GM08714 (cell line): ENCODE results near the gene GMCL2.

Source experiments
- H3K4me3 ChIP-seq: fragments of 200-500 bp; sonication (Bioruptor generic); 2 replicates; pipeline ENCODE4 v1.5.1; 2014; ENCODE audit warnings: mild to moderate bottlenecking, low read length, inconsistent platforms
- ZNF274 ChIP-seq: IDR thresholded peaks from 2 replicates; pipeline ENCODE4 v1.6.1; 2012; ENCODE audit warnings: mild to moderate bottlenecking, low read depth, low read length

Gene GMCL2

DNA sequence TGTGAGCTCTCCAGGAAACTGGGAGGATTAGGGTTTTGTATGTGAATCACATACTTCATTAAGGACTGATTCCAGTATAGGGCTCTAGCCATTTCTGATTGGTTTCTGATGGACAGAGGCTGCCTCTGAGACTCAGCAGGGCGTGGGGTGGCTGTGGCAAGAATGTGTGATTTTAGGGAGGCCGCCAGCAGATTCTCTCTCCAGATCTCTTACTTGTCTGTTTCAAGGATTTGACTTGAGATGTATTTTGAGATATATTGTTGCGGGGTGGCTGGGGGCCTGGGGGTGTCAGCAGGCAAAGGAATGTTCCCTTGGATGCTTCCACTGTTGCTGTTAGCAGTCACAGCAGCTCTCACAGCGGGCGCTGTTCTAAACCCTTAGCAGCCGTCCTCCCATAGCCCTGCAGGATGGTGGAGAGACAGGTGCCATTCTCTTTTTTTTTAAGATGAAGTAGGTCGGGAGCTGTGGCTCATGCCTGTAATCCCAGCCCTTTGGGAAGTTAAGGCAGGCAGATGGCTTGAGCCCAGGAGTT is 9.2 kb upstream of the GMCL2 start:
- TF ChIP-seq ZNF274, result no peak
- H3K4me3 ChIP-seq, result no peak overlapping the region

DNA sequence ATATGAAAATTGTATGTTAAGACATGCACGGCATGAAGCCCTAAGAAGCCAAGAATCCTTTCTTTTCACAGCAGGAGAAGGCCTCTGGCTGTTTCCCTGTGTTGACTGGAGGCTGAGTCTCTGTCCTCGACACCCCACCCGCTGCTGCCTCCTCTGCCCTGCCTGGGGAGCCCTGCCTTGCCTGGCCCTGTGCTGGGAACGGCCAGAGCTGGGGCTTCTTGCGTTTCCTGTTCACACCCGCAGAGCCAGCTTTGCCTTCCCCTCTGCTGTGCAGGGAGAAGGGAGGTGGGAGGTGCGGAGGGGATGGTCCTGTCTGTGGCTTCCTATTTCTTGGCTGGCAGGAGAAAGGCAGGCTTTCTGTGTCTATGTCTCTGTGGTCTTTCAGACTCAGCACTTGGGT is 6.9 kb upstream of the GMCL2 start:
- TF ChIP-seq ZNF274, result no peak
- no peak overlapping the region for H3K4me3 ChIP-seq

DNA sequence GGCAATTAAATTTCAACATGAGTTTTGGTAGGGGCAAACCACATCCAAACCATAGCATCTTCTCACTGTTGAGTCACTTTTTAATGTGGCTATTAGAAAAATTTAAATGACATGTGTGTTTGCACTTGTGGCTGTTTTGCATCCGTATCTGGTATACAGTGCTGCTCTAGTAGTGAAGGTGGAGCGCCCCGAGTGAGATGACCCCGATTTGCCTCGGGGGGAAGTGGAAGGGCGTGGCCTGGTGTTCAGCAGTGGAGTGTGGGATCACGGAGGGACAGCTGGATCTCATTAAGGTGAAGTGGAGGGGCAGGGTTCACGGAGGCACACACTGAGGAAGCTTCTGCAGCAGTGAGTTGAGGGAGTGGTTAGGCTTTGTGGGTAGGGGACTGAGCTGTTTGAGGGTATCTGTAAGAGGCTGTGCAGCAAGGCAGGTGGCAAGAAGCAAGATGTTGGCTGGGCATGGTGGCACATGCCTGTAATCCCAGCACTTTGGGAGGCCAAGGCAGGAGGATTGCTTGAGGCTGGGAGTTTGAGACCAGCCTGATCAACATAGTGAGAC is 6.2 kb upstream of the GMCL2 start:
- no peak for TF ChIP-seq ZNF274
- no peak overlapping the region for H3K4me3 ChIP-seq

DNA sequence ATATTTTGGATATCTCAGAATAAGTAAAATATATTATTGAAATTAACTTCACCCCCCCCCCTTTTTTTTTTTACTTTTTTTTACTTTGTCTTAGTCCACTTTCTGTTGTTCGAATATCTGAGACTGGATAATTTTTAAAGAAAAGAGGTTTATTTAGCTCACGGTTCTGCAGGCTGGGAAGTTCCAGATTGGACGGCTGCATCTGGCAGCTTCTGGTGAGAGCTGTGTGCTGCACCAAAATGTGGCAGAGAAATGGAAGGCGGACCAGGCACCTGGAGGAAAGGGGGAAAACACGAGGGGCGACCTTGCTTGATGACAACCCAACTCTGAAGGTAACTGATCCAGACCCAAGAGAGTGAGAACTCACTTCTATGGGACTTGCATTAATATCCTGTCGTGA is 5.6 kb upstream of the GMCL2 start:
- TF ChIP-seq ZNF274, result no peak
- H3K4me3 ChIP-seq, result no peak overlapping the region

DNA sequence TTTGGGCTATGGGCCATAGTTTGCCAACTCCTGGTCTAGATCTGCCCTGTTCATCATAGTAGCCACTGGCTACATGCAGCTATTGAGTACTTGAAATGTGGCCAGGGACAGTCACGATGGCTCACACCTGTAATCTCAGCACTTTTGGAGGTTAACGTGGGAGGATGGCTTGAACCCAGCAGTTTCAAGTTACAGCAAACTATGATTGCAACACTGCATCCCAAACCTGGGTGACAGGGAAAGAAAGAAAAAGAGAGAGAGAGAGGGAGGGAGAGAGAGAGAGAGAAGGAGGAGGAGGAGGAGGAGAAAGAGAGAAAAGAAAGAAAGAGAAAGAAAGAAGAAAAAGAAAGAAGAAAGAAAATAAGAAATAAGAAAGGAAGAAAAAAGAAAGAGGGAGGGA is 5.1 kb upstream of the GMCL2 start:
- H3K4me3 ChIP-seq, result no peak overlapping the region
- TF ChIP-seq ZNF274, result no peak

DNA sequence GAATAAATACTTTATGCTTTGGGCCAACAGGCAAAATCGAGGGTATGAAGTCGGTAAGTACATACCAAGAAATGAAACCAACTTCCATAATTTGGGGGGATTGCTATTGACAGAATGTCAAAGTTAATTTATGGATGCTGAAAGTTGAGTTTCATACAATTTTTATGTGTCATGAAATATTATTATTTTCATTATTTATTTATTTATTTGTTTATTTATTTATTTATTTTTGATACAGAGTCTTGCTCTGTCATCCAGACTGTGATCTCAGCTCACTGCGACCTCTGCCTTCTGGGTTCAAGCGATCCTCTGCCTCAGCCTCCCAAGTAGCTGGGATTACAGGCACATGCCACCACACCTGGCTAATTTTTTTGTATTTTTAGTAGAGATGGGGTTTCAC is 4.5 kb upstream of the GMCL2 start:
- no peak for TF ChIP-seq ZNF274
- H3K4me3 ChIP-seq, result no peak overlapping the region

DNA sequence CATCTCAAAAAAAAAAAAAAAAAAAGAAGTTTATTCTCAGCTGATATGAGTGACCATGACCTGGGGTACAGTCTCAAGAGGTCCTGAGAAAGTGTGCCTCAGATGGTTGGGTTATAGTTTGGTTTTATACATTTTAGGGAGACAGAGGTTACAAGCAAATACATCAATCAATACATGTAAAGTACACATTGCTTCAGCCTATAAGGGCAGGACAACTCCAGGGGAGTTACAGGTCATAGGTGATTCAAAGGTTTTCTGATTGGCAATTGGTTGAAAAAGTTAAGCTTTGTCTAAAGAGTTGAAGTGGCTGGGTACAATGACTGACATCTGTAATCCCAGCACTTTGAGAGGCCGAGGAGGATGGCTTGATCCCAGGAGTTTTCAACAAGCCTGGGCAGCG is 2.3 kb upstream of the GMCL2 start:
- TF ChIP-seq ZNF274, result no peak
- H3K4me3 ChIP-seq, result no peak overlapping the region

DNA sequence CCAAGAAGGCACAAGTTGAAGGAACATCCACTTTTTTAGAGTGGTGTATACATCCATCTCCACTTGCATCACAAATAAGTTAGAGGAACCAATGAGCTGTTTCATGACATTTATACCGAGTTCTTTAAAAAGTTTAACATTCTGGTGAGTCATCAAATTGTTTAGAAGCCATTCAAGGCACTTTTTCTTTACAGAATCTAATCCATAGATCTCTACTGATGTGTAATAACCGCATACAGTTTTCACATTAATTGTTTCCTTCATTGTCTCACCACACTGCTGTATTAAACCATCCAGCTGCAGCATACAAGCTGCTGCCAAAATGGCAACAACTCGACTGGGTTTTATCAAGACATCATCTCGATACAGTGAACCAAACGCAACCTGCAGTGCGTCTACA is 744 bp downstream of the GMCL2 start:
- TF ChIP-seq ZNF274, result no peak
- H3K4me3 ChIP-seq, result no peak overlapping the region

DNA sequence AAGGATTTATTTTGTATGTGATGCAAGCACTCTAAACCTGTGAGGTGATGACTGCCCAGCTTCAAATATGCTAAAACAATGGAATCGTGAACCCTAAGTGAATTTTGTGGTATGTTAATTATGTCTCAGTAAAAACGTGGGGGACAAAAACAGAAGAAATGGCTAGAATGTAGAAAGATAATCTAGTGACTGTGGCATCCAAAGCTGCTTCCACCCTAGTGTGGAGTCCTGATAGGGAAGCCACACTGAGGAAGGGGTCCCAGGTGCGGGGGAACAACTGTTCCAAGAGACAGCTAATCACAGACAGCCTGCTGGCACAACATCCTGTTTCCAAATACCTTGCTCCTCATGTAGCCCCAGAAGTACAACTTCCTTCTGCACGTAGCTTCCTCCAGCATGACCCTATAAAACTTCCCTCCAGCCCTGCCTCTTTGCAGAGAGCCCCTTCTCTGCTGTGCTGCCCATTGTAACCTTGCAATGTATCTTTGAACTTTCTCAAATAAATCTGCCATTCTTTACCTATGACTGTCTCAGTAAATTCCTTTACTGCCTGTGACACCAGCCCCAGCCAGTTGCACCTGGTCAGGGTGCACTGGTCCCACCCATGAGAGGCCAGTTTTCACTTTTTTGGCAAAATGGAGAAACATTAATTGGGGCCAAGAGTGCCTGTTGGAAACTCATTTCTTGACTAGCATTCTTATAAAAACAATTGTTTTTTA is 4.9 kb downstream of the GMCL2 start:
- no peak for TF ChIP-seq ZNF274

DNA sequence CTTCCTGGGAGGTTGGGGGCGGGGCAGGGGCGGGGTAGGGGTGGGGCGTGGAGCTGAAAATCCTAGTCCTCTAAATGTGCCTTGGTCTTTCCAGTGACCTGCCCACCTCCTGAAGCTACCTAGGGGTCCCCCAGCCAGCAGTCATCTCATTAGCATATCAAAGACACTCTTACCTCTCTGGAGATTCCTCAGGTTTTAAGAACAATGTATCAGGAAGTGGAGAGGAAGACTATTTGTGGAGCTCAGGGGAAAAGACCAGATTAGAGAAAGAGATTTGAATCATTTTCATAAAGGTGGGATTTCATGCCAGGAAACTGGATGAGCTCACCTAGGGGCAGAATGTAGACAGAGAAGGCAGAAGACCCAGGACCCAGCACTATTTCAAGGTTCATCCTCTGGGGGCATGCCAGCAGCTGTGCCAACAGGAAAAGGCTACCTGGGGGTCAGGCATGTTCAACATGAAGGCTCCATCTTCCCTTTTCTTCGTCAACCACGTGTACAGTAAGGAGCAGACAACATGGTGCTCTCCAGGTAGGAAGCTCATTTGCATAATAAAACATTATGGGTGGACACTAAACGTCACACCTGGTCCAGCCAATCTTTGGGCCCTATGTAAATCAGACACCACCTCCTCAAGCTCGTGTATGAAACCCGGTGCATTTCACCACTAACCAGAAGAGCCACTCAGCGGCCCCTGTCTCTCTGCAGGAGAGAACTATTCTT is 6.9 kb downstream of the GMCL2 start:
- no peak for TF ChIP-seq ZNF274
- no peak overlapping the region for H3K4me3 ChIP-seq

More for the DNA sequence above, 4.9 kb downstream of the GMCL2 start:
- no peak overlapping the region for H3K4me3 ChIP-seq

DNA sequence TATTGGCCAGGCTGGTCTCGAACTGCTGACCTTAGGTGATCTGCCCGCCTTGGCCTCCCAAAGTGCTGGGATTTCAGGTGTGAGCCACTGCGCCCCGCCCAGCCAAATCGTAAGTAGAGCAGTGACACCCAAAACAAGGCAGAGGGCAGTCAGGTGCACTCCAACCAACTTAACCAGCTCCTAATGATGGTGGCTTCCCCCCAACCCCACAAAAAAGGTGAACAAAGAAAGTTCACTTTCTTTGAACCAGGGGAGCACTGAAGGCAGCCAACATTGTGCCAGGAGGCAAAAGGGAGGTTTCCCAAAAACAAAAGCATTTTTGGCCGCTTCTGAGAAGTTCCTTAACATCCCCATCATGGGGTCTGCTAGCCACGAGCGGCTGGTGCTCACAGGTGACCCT is 9.6 kb downstream of the GMCL2 start:
- TF ChIP-seq ZNF274, result no peak

DNA sequence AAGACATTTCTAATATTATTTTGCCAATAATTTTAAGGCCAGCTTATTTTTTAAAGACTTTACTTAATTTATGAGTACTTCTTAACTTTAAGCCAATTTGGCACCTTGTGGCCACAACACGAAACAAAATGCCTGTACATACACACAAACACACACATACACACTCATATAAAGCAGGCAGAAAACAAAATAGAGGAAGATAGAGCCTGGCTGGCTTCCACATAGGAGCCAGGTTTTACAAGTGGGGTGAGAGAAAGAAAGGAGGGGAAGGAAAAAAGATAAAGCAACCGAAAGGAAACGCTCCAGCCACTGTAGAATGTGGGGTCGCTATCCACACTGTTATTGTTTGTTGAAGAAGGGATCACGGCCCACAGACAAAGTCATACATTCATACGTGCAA is 10.4 kb downstream of the GMCL2 start:
- no peak for TF ChIP-seq ZNF274
- H3K4me3 ChIP-seq, result no peak overlapping the region

More for the DNA sequence above, 9.6 kb downstream of the GMCL2 start:
- no peak overlapping the region for H3K4me3 ChIP-seq

DNA sequence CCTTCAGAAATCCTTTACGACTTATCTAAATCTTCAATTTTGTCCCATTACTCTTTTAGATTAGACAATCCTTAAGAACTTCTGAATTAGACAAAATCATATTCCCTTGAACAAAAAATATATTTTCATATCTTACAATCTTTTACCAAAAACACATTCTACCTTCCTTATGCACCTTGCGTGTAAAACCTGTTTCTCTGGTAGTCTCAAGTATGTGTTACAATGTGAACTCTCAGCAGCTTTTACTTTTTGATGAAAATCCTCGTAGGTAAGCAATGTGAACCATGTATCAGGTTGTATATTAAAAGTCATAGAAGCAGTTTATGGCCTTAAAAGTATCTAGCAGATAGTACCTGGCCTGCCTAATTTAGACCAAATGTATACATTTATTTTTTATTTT is 12.7 kb downstream of the GMCL2 start:
- H3K4me3 ChIP-seq, result no peak overlapping the region
- no peak for TF ChIP-seq ZNF274

DNA sequence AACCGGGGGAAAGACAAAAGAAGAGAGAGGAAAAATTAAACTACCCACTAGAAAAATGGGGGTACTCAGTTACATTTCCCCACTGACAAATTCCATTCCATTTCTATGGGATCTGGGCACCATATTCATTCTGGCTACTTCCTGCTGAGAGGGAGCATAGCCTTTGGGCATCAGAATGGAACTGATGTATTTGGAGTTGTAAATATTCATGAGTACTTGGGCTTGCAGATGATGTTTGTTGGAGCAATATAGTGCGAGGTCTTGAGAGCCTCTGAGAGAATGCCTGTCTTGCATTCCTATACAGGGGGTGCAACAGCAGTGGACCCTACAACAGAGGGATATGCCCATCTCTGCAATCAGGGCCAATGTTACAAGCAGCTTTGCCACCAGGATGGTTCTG is 16.7 kb downstream of the GMCL2 start:
- no peak overlapping the region for H3K4me3 ChIP-seq
- TF ChIP-seq ZNF274, result no peak

DNA sequence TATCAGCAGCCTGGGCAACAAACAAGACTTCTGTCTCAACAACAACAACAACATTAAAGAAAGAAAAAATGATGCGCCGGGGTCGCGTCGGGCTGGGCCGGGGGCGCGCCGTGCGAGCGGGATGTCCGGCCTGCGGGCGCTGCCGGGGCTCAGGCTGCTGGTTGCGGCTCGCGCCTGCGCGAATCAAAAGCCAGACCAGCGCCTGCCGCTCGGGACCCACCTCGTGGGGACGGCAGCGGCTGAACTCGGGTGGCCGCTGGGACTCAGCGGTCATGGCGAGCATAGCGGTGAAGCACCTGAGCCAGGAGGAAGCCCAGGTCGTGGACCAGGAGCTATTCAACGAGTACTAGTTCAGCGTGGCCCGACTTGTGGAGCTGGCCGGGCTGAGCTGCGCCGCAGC is 21.6 kb downstream of the GMCL2 start:
- no peak for TF ChIP-seq ZNF274
- H3K4me3 ChIP-seq, result no peak overlapping the region
